Measurements from ENCODE around the gene RAB26. TPM values are rescaled to one million over a fixed set of nuclear protein-coding genes. Genes with fewer than 3 reads are reported as not detected.

RAB26 gene
- polyA plus RNA-seq, 1 donor from 2014 or later: 4.9 TPM

GRCh38 chr16:2154533-2155090 lies 6.2 kb downstream of the RAB26 start:
- H4K20me1 ChIP-seq (ENCODE audit: insufficient read depth): peaks cover 11% of the 10 kb centered on the region
- peak overlapping the region; percentile 68 for H3K4me2 ChIP-seq (ENCODE audit: low read length)
- peak overlapping the region; percentile 85 for H3K4me3 ChIP-seq (ENCODE audit: low read length)
- no peaks in the 10 kb centered on the region for H3K9me3 ChIP-seq (ENCODE audit: low read length)
- peaks cover 47% of the 10 kb centered on the region for H3K79me2 ChIP-seq (replicated peaks; ENCODE audit: insufficient read depth, low read length)
- no peaks in the 10 kb centered on the region for H3F3A ChIP-seq (ENCODE audit: insufficient read depth, low read length, poor library complexity, severe bottlenecking)
- H3K27me3 ChIP-seq (ENCODE audit: insufficient read depth, low read depth, low read length): peaks cover 8% of the 10 kb centered on the region
- H3K9ac ChIP-seq (ENCODE audit: low read length): peak overlapping the region; percentile 76
- no peak overlapping the region for H2AFZ ChIP-seq (ENCODE audit: low read depth, low read length)
- no peaks in the 10 kb centered on the region for H3K9me2 ChIP-seq (ENCODE audit: insufficient read depth, low read length)
- TF ChIP-seq POLR2AphosphoS5 (IDR thresholded peaks at IDR 0.05): no peak
- TF ChIP-seq TAF1 (IDR thresholded peaks at IDR 0.05; ENCODE audit: low read depth): no peak
- TF ChIP-seq SMC3 (conservative IDR thresholded peaks at IDR 0.05; ENCODE audit: poor library complexity): no peak
- no peak for TF ChIP-seq MXI1 (conservative IDR thresholded peaks at IDR 0.05; ENCODE audit: poor library complexity, severe bottlenecking)
- TF ChIP-seq RAD21 (conservative IDR thresholded peaks at IDR 0.05): no peak
- TF ChIP-seq EP300 (conservative IDR thresholded peaks at IDR 0.05; ENCODE audit: poor library complexity, severe bottlenecking): no peak
- TF ChIP-seq CTCF (IDR thresholded peaks at IDR 0.05; ENCODE audit: poor library complexity, severe bottlenecking): no peak
- peak overlapping the region; percentile 64 for H3K27ac ChIP-seq (ENCODE audit: low read length)
- H3K36me3 ChIP-seq (ENCODE audit: insufficient read depth, low read length): no peaks in the 10 kb centered on the region

GRCh38 chr16:2155091-2155950 lies 6.9 kb downstream of the RAB26 start, which contains the start of gene TRAF7:
Gene TRAF7 (plus strand): TSS chr16:2155782. CDS start chr16:2163921, 8,139 bp downstream.
- peaks cover 11% of the 10 kb centered on the region for H4K20me1 ChIP-seq (ENCODE audit: insufficient read depth)
- TF ChIP-seq RAD21 (conservative IDR thresholded peaks at IDR 0.05) (no peak), MXI1 (conservative IDR thresholded peaks at IDR 0.05; ENCODE audit: poor library complexity, severe bottlenecking) (peak; percentile 97), REST (IDR thresholded peaks at IDR 0.05; ENCODE audit: borderline replicate concordance) (peak; percentile 89), EP300 (conservative IDR thresholded peaks at IDR 0.05; ENCODE audit: poor library complexity, severe bottlenecking) (peak; percentile 45), POLR2AphosphoS5 (IDR thresholded peaks at IDR 0.05) (peak; percentile 99), TAF1 (IDR thresholded peaks at IDR 0.05; ENCODE audit: low read depth) (peak; percentile 94), EZH2 (IDR thresholded peaks at IDR 0.05; ENCODE audit: borderline replicate concordance, insufficient read depth, low read length, poor library complexity, severe bottlenecking) (no peak), SMC3 (conservative IDR thresholded peaks at IDR 0.05; ENCODE audit: poor library complexity) (peak; percentile 43), CTCF (IDR thresholded peaks at IDR 0.05; ENCODE audit: poor library complexity, severe bottlenecking) (peak; percentile 22)
- no peak within 1 kb of the TSS for H2AFZ ChIP-seq (ENCODE audit: low read depth, low read length)

More at GRCh38 chr16:2155091-2155950, 6.9 kb downstream of the RAB26 start, which contains the start of gene TRAF7:
- Histone ChIP-seq H3K27ac (ENCODE audit: low read length) (peak within 1 kb of the TSS; percentile 67), H3K9me3 (ENCODE audit: low read length) (no peaks in the 10 kb centered on the region), H3F3A (ENCODE audit: insufficient read depth, low read length, poor library complexity, severe bottlenecking) (no peaks in the 10 kb centered on the region), H3K4me2 (ENCODE audit: low read length) (peak within 1 kb of the TSS; percentile 72), H3K9ac (ENCODE audit: low read length) (peak within 1 kb of the TSS; percentile 82), H3K4me3 (ENCODE audit: low read length) (peak within 1 kb of the TSS; percentile 85), H3K27me3 (ENCODE audit: insufficient read depth, low read depth, low read length) (peaks cover under 1% of the 10 kb centered on the region), H3K9me2 (ENCODE audit: insufficient read depth, low read length) (no peaks in the 10 kb centered on the region), H3K79me2 (replicated peaks; ENCODE audit: insufficient read depth, low read length) (peaks cover 52% of the 10 kb centered on the region), H3K36me3 (ENCODE audit: insufficient read depth, low read length) (no peaks in the 10 kb centered on the region)
